IPS-18c (cell line): Measurements from ENCODE around the gene POLA1.
"Not testable (repeated sequence)": the region's sequence is repeated elsewhere in the genome, so short reads cannot be mapped to it uniquely, and the experiment has no call there.

Experiments used
- H3K4me3 ChIP-seq: 2 replicates; pipeline ENCODE4 v1.7.0; 2013; ENCODE audit warnings: low read depth, mild to moderate bottlenecking, low read length, moderate library complexity; ENCODE audit not compliant: insufficient read depth
- H3K9me3 ChIP-seq: one replicate; pipeline ENCODE4 v1.6.1; 2013; ENCODE audit warnings: mild to moderate bottlenecking, low read length, moderate library complexity; ENCODE audit not compliant: control insufficient read depth, insufficient read depth

The POLA1 gene

DNA sequence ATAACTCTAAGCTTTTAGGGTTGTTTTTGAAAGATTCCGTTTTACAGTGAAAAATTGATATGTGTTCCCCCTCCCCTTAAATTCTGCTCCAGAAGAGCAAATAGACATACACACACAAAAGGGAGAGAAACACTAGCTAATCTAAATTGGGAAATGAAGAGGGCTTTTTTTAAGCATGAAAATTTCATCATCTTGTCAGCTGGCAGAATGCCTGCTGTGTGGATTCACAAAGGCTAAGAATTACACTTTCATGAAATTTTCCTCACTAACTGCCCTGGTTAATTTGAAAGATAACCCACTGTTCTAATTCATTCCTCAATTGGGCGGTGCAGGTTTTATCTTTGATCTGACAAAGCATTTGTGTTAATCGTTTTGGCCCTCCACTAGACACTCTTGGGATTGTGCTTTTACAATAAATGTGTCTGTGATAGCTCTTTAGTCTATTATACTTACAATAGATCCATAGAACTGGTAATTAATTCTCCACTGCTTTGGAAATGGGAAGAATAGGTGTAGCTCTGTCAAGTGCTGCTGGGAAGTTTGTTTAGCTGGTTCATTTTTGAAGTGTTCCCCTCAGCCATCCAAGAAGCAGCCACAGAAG, 152.9 kb downstream of the POLA1 start:
- Histone ChIP-seq H3K9me3 (no peaks in the 10 kb centered on the region), H3K4me3 (no peak overlapping the region)

DNA sequence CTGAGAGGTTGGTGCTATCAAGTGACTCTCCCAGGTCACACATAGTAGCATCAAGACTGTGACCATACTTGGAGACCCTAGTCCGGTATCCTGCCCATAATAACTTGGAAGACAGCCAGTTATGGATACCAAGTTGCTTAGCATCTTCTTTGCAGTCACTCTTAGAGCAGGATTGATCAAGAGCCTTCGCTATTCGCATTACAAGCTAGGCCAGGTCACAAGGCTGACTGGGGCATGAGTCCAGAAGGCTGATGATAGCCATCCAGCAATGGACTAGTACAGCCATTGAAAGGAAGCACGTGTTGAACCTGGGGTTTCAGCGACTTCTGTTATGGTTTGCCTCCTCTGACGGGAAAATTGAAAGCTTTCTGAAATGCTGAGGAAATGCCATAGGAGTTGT, 157.6 kb downstream of the POLA1 start:
- H3K4me3 ChIP-seq, result no peak overlapping the region
- H3K9me3 ChIP-seq, result no peaks in the 10 kb centered on the region

DNA sequence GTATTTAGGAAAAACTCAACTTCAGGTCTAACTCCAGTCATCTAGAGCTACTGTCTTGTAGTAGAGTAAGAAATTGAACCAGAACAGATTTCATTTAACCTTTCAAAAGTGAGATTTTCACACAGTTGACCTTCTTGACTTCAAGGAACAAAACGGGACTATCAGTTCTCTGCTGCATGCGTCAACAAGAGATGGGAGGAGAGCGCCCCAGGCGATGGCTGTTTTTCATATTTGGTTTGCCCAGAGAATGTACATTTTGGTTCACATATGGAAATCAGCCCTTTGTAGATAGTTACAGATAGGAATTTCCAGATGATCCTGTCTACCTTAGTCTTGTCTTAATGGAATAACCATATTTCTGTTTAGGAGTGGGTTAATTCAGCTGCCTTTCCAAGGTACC, 158.1 kb downstream of the POLA1 start:
- no peaks in the 10 kb centered on the region for H3K9me3 ChIP-seq

DNA sequence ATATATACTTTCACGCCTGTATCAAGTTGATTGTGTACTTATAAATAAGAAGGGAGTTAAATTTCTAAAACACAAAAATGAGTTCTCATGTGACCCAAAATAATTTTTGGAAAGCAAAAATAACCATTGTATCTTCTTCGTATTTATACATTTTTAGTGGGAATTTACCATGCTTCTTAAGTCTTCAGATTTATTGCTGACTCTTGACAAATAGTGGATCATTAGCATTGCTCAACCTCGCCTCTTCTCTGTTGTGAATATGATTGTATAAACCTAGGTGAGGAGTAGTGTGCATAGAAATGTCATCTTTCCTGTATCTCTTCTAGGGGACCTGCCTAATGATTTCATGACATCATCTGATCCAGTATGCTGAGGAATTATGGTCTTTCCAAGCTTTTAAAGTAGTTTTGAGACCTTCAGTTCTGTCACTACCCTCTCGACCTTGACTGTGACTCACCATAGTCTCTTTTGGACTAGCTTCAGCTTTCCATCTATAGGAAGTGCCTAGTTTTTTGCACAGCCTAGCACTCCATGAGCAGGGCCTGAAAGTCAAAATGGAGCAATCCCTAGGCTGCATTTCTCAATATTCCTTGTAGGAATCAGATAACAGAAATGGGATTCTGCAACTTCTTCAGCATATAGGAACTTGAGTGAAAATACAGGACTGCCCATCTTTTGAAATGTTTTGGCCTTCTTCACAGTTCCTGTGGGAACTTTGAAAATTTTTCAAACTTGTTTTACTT, 164.5 kb downstream of the POLA1 start:
- H3K4me3 ChIP-seq, result no peak overlapping the region
- no peaks in the 10 kb centered on the region for H3K9me3 ChIP-seq

More for the DNA sequence above, 158.1 kb downstream of the POLA1 start:
- no peak overlapping the region for H3K4me3 ChIP-seq

DNA sequence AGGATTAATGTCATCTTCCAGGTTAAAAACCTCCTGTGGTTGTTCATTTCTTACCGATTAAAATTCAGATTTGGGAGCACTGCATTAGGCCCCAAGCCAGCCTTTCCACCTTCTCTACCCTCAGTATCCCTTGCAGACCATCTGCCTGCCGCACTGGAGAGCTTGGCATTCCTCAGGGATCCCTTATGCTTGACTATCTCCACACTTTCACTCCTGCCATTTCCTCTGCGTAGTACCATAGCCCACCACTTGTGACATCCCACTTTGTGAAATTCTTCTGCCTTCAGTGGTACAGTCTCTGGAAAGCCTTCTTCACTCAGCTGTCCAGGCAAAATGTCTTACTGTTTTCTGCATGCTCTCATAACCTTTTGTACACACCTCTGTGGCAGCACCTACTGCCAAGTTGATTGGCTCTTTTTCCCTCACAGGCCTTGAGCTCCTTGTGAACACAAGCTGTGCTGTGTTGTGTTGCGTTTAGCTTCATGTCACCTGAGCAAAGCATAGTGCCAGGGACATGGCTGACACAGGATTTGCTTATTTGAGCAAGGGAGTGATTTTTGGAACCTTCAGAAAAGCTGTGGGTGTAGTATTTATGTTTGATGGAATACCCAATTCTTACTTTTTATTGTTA, 165.6 kb downstream of the POLA1 start:
- Histone ChIP-seq H3K4me3 (no peak overlapping the region), H3K9me3 (no peaks in the 10 kb centered on the region)

DNA sequence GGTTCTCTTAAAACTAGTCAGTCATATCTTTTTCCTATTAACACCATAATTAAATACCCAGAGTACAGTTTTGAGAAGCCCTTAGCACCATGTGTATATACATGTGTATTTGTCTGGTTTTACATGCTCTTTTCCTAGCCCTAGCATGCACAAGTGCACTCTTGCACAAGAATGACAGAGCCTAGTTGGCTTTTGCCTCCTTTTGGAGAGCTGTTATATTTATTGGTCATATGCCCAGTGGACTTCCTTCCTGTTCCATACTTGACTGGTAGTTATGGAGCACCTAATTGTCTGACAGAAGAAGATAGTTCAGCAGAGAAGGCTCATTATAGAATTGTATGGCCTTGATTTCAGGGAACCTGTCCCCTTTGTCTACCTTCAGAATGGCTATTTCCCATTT, 166.4 kb downstream of the POLA1 start:
- no peak overlapping the region for H3K4me3 ChIP-seq
- H3K9me3 ChIP-seq, result no peaks in the 10 kb centered on the region

DNA sequence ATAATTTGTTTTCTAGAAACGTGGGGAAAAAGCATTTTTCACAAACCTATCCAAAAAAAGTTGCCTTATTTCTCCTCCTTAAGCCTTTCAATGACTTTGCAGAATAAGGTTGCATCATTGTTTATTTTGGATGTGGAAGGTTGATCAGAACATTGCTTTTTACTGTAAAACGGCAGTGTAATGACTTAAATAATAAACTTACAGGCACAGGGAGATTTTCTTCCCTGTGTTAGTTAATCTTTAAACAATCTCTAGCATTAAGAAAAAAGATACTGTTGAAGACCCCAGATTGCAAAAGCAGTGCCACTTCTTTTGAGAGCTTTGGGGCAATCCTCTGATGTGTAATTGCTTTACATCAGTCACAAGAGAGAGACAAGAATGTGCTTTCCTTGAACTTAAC, 168.6 kb downstream of the POLA1 start:
- no peak overlapping the region for H3K4me3 ChIP-seq
- H3K9me3 ChIP-seq, result no peaks in the 10 kb centered on the region

DNA sequence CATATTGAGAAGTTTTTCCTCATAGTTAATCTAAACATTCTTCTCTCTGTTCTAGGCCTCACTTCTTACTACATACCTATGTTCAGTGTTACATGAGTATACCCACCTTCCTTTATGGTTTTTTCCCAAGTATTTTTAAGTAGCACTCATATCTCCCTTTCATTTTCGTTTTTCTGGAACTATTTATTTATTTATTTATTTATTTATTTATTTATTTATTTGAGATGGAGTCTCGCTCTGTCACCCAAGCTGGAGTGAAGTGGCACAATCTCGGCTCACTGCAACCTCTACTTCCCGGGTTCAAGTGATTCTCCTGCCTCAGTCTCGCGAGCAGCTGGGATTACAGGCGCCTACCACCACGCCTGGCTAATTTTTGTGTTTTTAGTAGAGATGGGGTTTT, 170.1 kb downstream of the POLA1 start:
- not testable (repeated sequence) for H3K9me3 ChIP-seq, H3K4me3 ChIP-seq

DNA sequence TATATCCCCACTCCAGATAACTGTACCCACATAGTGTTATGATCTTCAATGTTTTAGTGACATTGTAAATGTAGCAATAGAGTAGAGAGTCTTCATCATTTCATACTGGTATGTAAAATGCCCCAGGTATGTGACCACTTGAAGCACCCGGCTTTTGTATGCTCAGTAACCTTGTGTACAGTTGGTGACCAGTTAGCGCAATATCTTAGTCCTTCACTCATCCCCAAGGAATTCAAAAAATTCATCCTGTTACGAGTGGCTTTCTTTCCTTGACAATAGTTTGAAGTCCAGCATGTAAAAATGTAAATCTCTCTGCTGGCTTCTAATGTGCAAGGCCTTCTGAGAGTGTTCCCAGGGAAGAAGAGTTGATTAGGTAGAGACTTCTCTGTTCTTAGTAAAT, 176.4 kb downstream of the POLA1 start:
- no peaks in the 10 kb centered on the region for H3K9me3 ChIP-seq
- H3K4me3 ChIP-seq, result no peak overlapping the region

DNA sequence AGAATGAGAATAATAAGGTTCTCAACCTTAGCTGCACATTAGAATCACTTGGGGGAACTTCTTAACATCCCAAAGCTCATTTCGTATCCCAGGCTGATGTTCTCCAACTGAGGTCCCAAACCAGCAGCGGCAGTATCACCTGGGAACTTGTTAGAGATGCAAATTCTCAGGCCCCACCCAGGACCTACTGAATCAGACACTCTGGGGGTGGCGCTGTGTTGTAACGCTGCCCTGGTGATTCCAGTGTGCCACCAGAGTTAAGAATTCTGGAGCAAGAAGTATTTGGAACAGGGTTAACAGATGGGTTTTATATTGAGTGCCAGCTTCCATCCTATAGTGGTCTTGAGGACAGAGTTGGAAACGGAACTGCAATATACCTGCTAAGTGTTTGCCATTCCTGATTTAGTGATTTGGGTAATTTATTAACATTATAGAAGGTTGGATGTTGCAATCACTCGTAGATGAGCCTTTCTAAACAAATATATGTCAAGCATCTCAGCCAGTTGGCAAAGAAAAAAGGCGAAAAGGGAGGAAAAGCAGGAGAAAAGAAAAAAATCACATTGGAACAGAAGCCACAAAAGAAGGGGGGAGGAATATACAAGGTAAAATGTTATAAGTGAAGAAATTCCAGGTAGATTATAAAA, 181.0 kb downstream of the POLA1 start:
- H3K9me3 ChIP-seq, result no peaks in the 10 kb centered on the region

DNA sequence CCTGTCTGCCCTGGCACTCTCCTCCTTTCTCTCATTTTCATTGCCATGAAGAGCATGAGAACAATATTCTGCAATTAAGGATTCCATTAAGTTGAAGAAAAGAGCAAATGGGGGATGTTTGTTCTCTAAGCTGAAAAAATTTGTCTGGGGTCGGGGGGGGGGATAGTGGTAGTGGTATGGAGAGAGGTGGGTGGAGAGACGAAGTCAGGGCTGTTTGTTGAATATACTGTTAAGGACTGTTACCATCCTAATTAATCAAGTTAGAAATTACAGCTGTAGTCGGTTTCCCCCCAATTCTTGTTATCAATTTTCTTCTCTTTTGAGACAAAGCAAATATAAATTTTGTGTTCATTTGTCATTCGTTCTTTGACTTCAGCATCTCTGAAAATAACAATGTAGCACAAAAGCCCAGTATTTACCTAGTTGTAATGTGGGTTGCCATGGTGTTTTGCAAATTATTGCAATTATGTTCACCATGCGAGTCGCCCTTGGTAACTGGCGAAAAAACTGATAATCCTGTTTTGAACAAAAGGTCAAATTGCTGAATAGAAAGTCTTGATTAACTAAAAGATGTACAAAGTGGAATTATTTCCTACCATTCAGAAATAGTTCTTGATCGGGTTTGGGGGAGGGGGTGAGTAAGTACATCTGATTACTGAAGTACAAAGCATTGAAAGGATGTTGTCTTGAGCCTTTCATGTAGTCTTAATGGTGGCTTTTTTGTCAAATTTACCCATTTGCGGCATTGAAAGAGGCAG, 183.0 kb downstream of the POLA1 start:
- Histone ChIP-seq H3K9me3 (no peaks in the 10 kb centered on the region), H3K4me3 (no peak overlapping the region)

More for the DNA sequence above, 181.0 kb downstream of the POLA1 start:
- H3K4me3 ChIP-seq, result no peak overlapping the region

DNA sequence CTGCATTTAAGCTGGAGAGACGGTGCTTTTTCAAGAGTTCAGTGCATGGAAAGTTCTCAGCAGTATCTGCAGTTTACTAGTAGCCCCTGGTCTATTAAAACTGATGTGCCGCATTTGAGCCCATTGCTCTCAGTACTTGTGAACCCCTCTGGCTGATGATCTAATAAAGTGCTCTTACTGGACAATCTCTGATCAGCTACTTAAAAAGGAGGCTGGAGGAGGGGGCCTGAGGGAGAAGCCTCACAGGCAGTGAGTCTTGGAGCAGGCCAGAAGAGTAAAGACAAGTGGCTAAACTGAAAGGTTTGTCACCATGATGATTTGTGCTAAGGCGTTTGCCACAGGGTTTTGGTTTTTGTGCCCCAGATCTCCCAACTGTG, 183.6 kb downstream of the POLA1 start:
- Histone ChIP-seq H3K4me3 (no peak overlapping the region), H3K9me3 (no peaks in the 10 kb centered on the region)

DNA sequence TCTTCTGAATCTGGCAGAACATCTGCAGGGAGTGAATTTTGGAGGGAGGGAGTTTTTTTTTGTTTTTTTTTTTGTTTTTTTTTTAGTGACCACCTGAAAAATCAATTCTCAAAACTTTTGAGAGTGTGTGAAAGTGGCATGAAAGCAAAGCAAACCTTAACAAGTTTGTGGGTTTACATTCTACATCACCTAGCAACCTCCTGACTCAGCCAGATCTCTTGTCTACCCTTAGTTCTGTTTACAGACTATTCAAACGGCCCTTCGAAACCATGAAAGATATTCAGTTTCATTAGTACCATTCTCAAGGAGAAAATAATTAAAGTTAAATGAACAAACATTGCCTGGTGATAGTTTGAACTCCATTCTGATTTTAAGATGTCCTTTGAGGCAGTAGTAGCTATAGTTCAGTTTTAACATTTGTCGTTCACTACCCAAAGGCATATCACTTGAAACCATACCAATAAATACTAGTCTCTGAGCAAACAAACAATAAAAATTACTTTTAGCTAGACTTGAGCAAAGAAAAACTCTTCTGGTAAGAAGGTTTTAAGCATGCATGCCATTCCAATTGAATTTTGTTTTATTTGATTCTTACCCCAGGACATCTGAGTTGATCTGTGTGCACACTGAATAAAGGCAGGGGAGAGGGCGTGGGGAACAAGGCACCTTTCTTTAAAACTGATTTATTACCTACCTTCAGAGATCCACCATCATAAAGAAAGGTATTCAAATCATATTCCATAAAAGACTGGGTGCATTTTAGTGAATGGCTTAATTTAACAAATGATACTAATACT, 184.3 kb downstream of the POLA1 start:
- no peaks in the 10 kb centered on the region for H3K9me3 ChIP-seq
- no peak overlapping the region for H3K4me3 ChIP-seq

DNA sequence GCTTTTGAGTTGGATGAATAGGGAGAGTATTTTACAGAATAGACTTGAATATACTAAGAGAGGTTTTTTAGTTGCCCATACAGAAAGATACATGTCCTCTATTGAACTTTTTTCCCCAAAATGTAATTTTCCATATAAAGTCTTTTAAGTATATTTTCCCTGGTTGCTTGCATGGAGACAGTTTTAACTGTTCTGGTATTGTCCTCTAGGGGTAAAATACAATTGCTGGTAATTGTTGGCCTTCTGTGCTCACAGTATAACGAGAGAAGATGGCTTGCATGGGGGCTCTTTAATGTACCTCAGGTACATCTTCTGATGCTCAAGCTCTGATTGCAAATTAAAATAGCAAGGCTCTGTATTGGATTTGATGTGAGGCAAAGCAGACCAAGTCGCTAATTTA, 186.0 kb downstream of the POLA1 start:
- no peaks in the 10 kb centered on the region for H3K9me3 ChIP-seq
- no peak overlapping the region for H3K4me3 ChIP-seq

DNA sequence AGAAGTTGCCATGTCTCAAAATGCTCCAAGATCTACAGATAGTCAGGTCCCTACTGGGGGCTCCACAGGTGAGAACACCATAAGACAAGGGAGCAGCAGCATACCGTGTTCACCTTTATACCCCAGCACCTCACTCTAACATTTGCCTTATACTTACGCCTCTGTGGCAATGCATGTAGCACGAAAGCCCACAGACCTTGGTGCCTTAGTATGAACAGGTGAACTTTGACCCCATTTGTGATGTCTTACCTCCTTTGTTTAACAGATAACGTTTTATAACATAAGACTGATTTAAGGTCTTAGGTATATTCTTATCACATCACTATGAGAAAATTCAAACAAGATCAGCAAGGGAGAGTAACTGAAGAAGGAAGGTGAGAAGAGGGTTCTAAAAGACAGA, 193.2 kb downstream of the POLA1 start:
- no peak overlapping the region for H3K4me3 ChIP-seq
- no peaks in the 10 kb centered on the region for H3K9me3 ChIP-seq

DNA sequence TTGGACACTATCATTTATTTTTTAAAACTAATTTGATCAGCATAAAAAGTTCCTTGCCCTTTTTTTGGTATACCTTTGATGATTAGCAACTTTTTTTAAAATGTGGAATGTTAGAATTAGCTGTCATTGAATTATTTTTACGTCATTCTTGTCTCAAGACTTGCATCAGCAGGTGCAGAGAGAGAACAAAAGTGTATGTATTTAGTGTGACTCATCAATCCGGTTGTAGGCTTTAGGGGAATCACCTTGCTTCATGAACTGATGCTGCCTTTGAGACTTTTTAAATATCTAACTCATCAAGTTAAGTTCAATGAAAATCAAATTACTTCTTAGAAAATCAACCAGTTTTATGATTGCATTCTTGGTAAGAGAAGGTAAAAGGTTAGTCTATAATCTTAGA, 197.0 kb downstream of the POLA1 start:
- Histone ChIP-seq H3K9me3 (no peaks in the 10 kb centered on the region), H3K4me3 (no peak overlapping the region)

DNA sequence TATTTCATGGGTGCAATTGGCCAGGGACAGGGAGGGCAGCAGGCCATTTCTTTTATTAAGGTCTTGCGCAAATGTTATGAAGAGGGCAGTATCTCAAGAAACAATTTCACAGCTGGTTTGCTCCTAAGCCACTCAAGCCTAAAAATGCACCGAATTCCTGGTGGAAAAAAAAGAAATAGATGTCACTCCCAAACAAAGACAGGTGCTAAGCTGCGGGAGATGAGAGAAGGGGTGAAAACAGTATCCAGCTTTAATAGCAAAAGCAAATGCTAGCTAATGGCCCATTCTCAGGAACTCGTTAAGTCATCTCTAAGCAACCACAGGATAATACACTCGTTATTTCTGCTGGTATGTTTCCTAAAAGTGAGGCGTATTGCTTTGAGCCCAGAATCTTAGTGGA, 205.7 kb downstream of the POLA1 start:
- no peaks in the 10 kb centered on the region for H3K9me3 ChIP-seq
- H3K4me3 ChIP-seq, result no peak overlapping the region
